Measurements from ENCODE around the gene TMEM273. TPM values are rescaled to one million over a fixed set of nuclear protein-coding genes. Genes with fewer than 3 reads are reported as not detected.

The TMEM273 gene
- polyA plus RNA-seq, 1 donor (not counting 4 experiments of a cell fraction or from before 2014, with no cell fraction given), result not detected

DNA sequence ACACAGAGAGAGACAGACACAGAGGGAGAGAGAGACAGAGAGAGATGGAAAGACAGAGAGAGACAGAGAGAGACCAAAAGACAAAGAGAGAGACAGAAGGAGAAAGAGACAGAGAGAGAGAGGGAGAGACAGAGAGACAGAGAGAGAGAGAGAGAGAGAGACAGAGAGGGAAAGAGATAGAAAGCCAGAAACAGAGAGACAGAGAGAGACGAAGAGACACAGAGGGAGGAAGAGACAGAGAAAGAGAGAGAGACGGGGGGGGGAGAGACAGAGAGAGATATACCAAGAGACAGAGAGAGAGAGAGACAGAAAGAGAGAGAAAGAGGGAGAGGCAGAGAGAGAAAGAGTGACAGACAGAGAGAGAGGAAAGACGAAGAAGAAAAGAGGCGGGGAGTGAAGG is 83.1 kb downstream of the TMEM273 start:
- Histone ChIP-seq H3K36me3 (ENCODE audit: control insufficient read depth in 2 of 2, extremely low read depth in 1 of 2, insufficient read depth in 2 of 2, low read length in 2 of 2) (no peaks in the 10 kb centered on the region), H3K9me3 (ENCODE audit: control insufficient read depth, low read depth, low read length) (no peaks in the 10 kb centered on the region), H3K79me2 (ENCODE audit: control insufficient read depth, insufficient read depth, low read length) (no peaks in the 10 kb centered on the region), H3K27me3 (ENCODE audit: control insufficient read depth, extremely low read depth, insufficient read depth, low read length) (no peaks in the 10 kb centered on the region), H3K9ac (ENCODE audit: control insufficient read depth, extremely low read depth, insufficient read depth, low read length) (no peak overlapping the region), H3K9me1 (ENCODE audit: control insufficient read depth, extremely low read depth, insufficient read depth, low read length) (no peaks in the 10 kb centered on the region), H2AFZ (ENCODE audit: control insufficient read depth, low read length) (no peak overlapping the region), H4K20me1 (ENCODE audit: control insufficient read depth, extremely low read depth, insufficient read depth, low read length) (no peaks in the 10 kb centered on the region), H3K4me3 (ENCODE audit: control insufficient read depth in 2 of 3, extremely low read depth in 1 of 3, insufficient read depth in 2 of 3, low read depth in 1 of 3, low read length in 3 of 3) (no peak overlapping the region), H3K4me1 (ENCODE audit: control insufficient read depth, extremely low read depth, insufficient read depth, low read length) (no peaks in the 10 kb centered on the region), H3K27ac (ENCODE audit: control insufficient read depth, insufficient read depth, low read length) (no peak overlapping the region), H3K4me2 (ENCODE audit: control insufficient read depth, extremely low read depth, insufficient read depth, low read depth, low read length) (no peak overlapping the region)
- TF ChIP-seq, protein P1, sequence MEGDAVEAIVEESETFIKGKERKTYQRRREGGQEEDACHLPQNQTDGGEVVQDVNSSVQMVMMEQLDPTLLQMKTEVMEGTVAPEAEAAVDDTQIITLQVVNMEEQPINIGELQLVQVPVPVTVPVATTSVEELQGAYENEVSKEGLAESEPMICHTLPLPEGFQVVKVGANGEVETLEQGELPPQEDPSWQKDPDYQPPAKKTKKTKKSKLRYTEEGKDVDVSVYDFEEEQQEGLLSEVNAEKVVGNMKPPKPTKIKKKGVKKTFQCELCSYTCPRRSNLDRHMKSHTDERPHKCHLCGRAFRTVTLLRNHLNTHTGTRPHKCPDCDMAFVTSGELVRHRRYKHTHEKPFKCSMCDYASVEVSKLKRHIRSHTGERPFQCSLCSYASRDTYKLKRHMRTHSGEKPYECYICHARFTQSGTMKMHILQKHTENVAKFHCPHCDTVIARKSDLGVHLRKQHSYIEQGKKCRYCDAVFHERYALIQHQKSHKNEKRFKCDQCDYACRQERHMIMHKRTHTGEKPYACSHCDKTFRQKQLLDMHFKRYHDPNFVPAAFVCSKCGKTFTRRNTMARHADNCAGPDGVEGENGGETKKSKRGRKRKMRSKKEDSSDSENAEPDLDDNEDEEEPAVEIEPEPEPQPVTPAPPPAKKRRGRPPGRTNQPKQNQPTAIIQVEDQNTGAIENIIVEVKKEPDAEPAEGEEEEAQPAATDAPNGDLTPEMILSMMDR (optimal IDR thresholded peaks at IDR 0.05 in 1 of 3, IDR thresholded peaks at IDR 0.05 in 1 of 3, conservative IDR thresholded peaks at IDR 0.05 in 1 of 3; ENCODE audit: extremely low read depth in 1 of 3, insufficient read depth in 2 of 3, low read length in 3 of 3), result no peak
- TF ChIP-seq EZH2 (IDR thresholded peaks at IDR 0.05; ENCODE audit: low read length), result no peak
- FAIRE-seq (no peak), DNase-seq (ENCODE audit: low read depth, low spot score) (no peak)
- dilution Hi-C loops (cut with MboI; ENCODE audit: extremely low pct_ligation_motif_present, low sequenced_read_pairs), result no loop called here

Other genes starting within 250 kb of the TMEM273 start
- not detected in 3 replicates for gene LRRC18, start 248.6 kb downstream of the TMEM273 start, polyA plus RNA-seq
- not detected in 3 replicates for gene VSTM4, start 72.9 kb downstream of the TMEM273 start, polyA plus RNA-seq
- not detected in 3 replicates for gene FAM170B, start 54.4 kb downstream of the TMEM273 start, polyA plus RNA-seq
- not detected in 3 replicates for gene C10orf71, start 110.8 kb upstream of the TMEM273 start, polyA plus RNA-seq
- not detected in 3 replicates for gene DRGX, start 207.7 kb upstream of the TMEM273 start, polyA plus RNA-seq

Data from keratinocyte (primary cell).